Fibroblast of pulmonary artery (primary cell): ENCODE measurements around the gene STK26.
A peak's percentile ranks its signal among the peaks of the same experiment; 100 is the strongest.

Experiments used
- DNase-seq: peaks from one replicate; pipeline ENCODE4 v3.0.0-alpha.2; 2010; ENCODE audit warnings: low read depth
- H3K4me3 ChIP-seq: replicated peaks from 2 replicates; pipeline ENCODE4 v1.5.1; 2011; ENCODE audit warnings: low read depth, mild to moderate bottlenecking, control low read depth, low read length, moderate library complexity
- TF ChIP-seq, protein P1 (sequence below): IDR thresholded peaks from 2 replicates; pipeline ENCODE4 v1.5.1; 2011; ENCODE audit warnings: mild to moderate bottlenecking, control low read depth, low read length, inconsistent platforms; ENCODE audit errors: missing control alignments

STK26 gene

DNA sequence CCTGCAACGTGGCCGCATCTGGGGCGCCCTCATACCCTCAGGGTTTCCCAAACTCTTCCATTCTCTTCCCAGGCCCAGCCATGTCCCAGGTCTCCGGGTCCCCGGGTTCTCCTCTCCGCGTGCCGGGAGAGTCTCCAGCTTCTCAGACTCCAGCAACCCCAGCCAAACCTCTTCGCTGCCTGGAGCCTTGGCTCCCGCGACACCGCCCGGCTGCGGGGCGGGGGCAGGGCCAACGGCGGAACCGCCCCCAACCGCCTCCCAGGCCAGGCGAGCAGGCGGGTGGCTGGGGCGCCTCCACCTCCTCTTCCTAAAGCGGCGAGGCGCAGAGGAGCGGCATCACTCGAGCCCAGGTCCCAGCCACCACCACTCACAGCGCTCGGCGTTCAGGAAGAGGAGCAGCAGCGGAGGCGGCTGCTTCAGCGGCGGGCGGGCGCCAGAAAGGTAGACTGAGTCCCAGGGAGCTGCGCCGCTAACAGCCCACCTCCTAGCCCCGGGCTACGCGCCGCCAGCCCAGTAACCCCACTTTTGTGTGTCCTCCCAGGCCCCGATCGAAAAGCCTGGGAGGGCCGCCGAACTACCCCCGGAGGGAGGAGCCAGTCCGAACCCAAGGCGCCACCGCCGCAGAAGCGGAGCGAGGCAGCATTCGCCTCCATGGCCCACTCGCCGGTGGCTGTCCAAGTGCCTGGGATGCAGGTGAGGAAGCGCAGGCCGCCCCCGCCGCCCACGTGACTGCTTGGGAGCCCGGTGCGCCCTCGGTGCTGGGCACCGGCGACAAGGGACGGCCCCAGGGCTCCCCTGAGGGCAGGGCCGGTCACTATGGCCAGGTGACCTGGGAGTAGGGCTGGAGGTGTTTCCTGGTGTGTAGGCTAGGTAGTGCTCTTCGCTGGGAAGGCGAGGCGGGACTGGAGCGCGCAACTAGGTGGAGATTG lies at the start of gene STK26:
TSS of gene STK26 (plus strand) at position 336 of the 929 bp plus-strand sequence. CDS start at position 652, 316 bp downstream.
- TF ChIP-seq, protein P1, sequence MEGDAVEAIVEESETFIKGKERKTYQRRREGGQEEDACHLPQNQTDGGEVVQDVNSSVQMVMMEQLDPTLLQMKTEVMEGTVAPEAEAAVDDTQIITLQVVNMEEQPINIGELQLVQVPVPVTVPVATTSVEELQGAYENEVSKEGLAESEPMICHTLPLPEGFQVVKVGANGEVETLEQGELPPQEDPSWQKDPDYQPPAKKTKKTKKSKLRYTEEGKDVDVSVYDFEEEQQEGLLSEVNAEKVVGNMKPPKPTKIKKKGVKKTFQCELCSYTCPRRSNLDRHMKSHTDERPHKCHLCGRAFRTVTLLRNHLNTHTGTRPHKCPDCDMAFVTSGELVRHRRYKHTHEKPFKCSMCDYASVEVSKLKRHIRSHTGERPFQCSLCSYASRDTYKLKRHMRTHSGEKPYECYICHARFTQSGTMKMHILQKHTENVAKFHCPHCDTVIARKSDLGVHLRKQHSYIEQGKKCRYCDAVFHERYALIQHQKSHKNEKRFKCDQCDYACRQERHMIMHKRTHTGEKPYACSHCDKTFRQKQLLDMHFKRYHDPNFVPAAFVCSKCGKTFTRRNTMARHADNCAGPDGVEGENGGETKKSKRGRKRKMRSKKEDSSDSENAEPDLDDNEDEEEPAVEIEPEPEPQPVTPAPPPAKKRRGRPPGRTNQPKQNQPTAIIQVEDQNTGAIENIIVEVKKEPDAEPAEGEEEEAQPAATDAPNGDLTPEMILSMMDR, result no peak
- H3K4me3 ChIP-seq, result peak within 1 kb of the TSS; percentile 68
- DNase-seq, result peak; percentile 65

DNA sequence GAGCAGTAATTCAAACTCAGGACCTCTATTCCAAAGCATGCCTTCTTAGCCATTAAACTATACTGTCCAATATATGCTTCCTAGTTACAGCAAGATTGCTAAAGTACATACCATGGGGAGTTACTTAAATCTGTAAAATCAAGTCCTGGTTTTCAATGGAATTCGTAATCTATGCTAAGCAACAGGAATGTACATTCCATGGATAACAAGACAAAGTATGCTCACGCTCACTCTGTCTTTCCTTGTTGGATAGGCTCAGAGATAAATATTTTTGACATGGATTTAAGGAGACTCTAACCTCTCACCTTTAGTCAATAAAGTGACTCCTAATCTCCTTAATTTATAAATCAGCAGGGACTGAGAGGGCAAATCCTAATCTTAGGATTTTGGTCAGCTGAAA lies 47.3 kb upstream of the STK26 start:
- H3K4me3 ChIP-seq, result no peak overlapping the region
- TF ChIP-seq, protein P1, result no peak
- DNase-seq, result peak; percentile 7

DNA sequence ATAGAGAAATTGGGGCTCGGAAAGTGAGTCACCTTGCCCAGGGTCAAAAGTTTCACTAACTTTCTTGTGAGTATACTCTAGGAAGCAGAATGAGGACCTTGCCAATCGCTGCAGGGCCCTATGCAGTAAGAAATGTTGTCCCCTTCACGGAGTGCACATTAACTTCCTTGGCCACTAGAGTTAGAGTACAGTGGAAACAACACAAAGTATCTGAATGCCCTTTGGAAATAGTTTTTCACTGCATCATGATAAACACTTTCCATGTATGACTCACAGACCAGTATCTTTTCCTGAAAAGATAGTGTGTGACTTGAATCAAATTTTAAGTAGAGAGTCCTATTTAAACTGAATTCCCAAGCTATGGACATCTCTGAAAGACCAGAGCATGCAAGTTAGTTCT lies 45.5 kb upstream of the STK26 start:
- peak; percentile 3 for DNase-seq
- TF ChIP-seq, protein P1, result no peak
- no peak overlapping the region for H3K4me3 ChIP-seq

DNA sequence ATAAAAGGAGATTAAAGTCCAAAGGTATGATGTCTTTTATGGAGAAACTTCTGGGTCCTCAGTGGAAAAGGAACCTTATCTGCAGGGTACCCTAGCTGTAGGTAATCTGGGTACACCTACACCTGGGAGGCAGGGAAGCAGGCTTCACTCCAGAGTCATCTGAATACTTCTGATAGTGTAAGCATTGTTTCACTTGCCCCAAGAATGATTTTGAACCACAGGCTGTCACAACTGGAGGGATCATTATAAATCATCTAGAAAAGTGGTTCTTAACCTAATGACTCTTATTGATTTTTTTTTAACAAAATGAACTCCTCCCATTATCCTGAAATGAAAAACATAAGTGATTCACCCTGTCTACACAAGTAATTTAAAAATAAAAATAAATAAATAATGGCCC lies 44.0 kb upstream of the STK26 start:
- no peak for DNase-seq
- no peak overlapping the region for H3K4me3 ChIP-seq
- TF ChIP-seq, protein P1, result no peak

DNA sequence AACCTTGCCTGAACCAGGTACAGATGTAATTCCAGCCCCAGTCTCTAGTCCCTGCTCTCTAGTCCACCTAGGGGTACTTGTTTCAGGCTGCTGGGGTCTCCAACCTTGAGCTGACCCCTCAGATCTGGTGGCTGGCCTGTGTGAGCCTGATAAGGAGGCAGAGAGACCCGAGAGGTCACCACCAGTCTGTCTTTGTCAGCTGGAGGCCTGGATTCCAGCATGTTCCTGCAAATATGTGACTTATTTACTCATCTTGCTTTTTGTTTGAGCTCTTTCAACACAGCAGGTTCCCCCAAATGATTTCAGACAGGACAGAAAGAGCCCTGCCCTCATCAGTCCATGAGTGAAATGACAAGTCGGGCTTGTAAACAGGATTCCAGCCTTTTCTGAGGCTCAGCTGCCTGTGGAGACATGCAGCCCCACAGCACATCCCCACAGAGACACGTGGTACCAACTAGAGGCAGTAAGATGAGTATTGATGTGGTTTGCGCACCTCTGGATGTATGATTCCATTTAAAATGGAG lies 37.5 kb upstream of the STK26 start:
- TF ChIP-seq, protein P1, result no peak
- DNase-seq, result no peak

DNA sequence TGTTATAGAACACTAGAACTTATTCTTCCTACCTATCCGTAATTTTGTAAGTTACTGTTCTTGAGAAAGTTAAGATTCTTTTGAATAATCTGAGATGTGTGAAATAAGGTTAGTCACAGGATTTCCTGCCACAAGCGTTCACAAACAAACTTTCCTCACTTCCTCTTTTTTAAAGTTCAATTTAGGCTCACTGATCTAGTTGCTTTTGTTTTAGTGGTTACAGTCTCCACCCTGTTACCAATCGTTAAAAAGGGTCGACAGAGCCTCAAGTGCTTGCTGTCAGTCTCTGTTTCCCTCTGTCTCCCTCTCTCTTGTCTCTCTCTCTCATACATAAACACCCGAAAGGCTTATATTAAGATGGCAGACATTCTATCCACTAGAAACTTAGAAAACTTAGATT lies 35.9 kb upstream of the STK26 start:
- DNase-seq, result peak; percentile 10
- H3K4me3 ChIP-seq, result no peak overlapping the region
- TF ChIP-seq, protein P1, result no peak

More for the DNA sequence above, 37.5 kb upstream of the STK26 start:
- H3K4me3 ChIP-seq, result no peak overlapping the region
